Effector memory CD8-positive, alpha-beta T cell (primary cell): Measurements from ENCODE around the gene HOMER3.

ENCODE experiments used
- ATAC-seq: fragments of 150-1000 bp; cut with Tn5 transposase; replicated peaks from 2 replicates; pipeline ENCODE4 v1.10.0; 2021; ENCODE audit warnings: mild to moderate bottlenecking, moderate library complexity
- DNase-seq, 3 experiments: peaks; one replicate each; pipeline ENCODE4 v3.0.0; 2021
- H3K27ac Mint-ChIP-seq, 2 donors: one replicate each; pipeline ENCODE4 v1.8.0; 2022; ENCODE audit warnings: mild to moderate bottlenecking in 2 of 2, mixed read lengths in 2 of 2, moderate library complexity in 2 of 2
- H3K27me3 Mint-ChIP-seq, 2 donors: one replicate each; pipeline ENCODE4 v1.8.0; 2022; ENCODE audit warnings: mixed read lengths in 2 of 2
- H3K36me3 Mint-ChIP-seq: one replicate; pipeline ENCODE4 v1.8.0; 2022; ENCODE audit warnings: mild to moderate bottlenecking, moderate library complexity, mixed read lengths; ENCODE audit not compliant: insufficient read depth
- H3K4me1 Mint-ChIP-seq, 2 donors: one replicate each; pipeline ENCODE4 v1.8.0; 2022; ENCODE audit warnings: low read depth in 2 of 2, mixed read lengths in 2 of 2
- H3K4me3 Mint-ChIP-seq, 2 donors: one replicate each; pipeline ENCODE4 v1.8.0; 2022; ENCODE audit warnings: mild to moderate bottlenecking in 2 of 2, mixed read lengths in 2 of 2, moderate library complexity in 2 of 2
- H3K9me3 Mint-ChIP-seq, 2 donors: one replicate each; pipeline ENCODE4 v1.8.0; 2022; ENCODE audit warnings: mixed read lengths in 2 of 2

The HOMER3 gene

GRCh38 chr19:18948075-18948975, 7.3 kb upstream of the HOMER3 start:
- no peak for DNase-seq
- peaks cover 3% of the 10 kb centered on the region for H3K36me3 Mint-ChIP-seq
- H3K27me3 Mint-ChIP-seq, result peaks cover 0 to 7% of the 10 kb centered on the region in 2 donors
- H3K4me3 Mint-ChIP-seq, result peak overlapping the region in 1 of 2 donors; percentile 54
- ATAC-seq, result no peak
- H3K4me1 Mint-ChIP-seq, result peaks cover 0 to 9% of the 10 kb centered on the region in 2 donors
- no peaks in the 10 kb centered on the region for H3K9me3 Mint-ChIP-seq
- peak overlapping the region in 1 of 2 donors; percentile 71 for H3K27ac Mint-ChIP-seq

DNA sequence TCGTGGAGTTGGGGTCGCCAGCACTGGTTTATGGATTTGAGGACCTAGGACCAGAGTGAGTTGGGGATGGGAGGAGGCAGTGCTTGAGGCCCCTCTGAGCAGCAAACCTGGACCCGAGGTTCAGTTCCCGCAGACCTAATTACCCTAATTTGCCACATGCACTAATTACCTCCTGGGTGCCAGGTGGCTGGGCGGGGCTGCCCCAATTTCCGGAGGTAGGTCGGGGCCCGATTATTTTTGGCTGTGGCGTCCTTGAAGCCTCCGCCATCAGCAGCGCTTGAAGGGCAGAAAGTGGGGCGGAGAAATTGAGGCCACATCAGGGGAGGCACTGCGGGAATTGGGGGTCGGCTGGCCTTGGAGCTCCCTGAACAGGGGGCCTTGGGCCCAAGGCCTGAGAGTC, 5.9 kb upstream of the HOMER3 start:
- H3K27me3 Mint-ChIP-seq, result peaks cover 9 to 21% of the 10 kb centered on the region in 2 donors
- peaks cover 3% of the 10 kb centered on the region for H3K36me3 Mint-ChIP-seq
- ATAC-seq, result no peak
- peaks cover 0 to 12% of the 10 kb centered on the region in 2 donors for H3K4me1 Mint-ChIP-seq
- no peak for DNase-seq
- H3K9me3 Mint-ChIP-seq, result no peaks in the 10 kb centered on the region
- H3K27ac Mint-ChIP-seq, result no peak overlapping the region
- H3K4me3 Mint-ChIP-seq, result peak overlapping the region in 1 of 2 donors; percentile 52

GRCh38 chr19:18946335-18946734, 5.3 kb upstream of the HOMER3 start:
- peaks cover 15 to 27% of the 10 kb centered on the region in 2 donors for H3K27me3 Mint-ChIP-seq
- ATAC-seq, result no peak
- no peak for DNase-seq
- peaks cover 0 to 12% of the 10 kb centered on the region in 2 donors for H3K4me1 Mint-ChIP-seq
- H3K4me3 Mint-ChIP-seq, result no peak overlapping the region
- no peaks in the 10 kb centered on the region for H3K9me3 Mint-ChIP-seq
- no peak overlapping the region for H3K27ac Mint-ChIP-seq
- peaks cover 3% of the 10 kb centered on the region for H3K36me3 Mint-ChIP-seq

DNA sequence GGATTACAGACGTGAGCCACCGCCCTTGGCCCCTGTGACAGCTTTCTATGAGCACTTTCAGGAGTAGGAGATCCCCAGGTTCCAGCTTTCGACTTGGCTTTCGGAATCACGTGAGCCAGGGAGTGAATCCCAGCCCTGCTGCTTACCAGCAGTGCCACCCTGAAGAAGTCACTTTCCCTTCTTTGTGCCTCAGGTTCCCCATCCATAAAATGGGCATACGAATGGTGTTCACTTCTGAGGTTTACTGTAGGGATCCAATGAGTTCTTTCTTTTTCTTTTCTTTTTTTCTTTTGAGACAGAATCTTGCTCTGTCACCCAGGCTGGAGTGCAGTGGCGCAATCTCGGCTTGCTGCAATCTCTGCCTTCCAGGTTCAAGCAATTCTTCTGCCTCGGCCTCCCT, 4.3 kb upstream of the HOMER3 start:
- Mint-ChIP-seq H3K27me3 (peaks cover 16 to 29% of the 10 kb centered on the region in 2 donors), H3K4me3 (no peak overlapping the region), H3K36me3 (peaks cover 3% of the 10 kb centered on the region), H3K27ac (no peak overlapping the region), H3K9me3 (no peaks in the 10 kb centered on the region), H3K4me1 (peaks cover 3 to 14% of the 10 kb centered on the region in 2 donors)
- ATAC-seq (no peak), DNase-seq (no peak)

- DNase-seq, result no peak
- H3K27me3 Mint-ChIP-seq, result peaks cover 30 to 47% of the 10 kb centered on the region in 2 donors
- H3K9me3 Mint-ChIP-seq, result no peaks in the 10 kb centered on the region
- no peak for ATAC-seq
- no peaks in the 10 kb centered on the region for H3K36me3 Mint-ChIP-seq
- no peak overlapping the region for H3K27ac Mint-ChIP-seq
- peaks cover 8 to 13% of the 10 kb centered on the region in 2 donors for H3K4me1 Mint-ChIP-seq
- H3K4me3 Mint-ChIP-seq, result no peak overlapping the region
Observed at GRCh38 chr19:18943465-18943864, 2.4 kb upstream of the HOMER3 start.

- peak overlapping the region; percentile 62 to 67 for H3K4me3 Mint-ChIP-seq
- H3K27ac Mint-ChIP-seq, result no peak overlapping the region
- no peaks in the 10 kb centered on the region for H3K36me3 Mint-ChIP-seq
- DNase-seq, result no peak
- H3K4me1 Mint-ChIP-seq, result peaks cover 8 to 10% of the 10 kb centered on the region in 2 donors
- no peak for ATAC-seq
- no peaks in the 10 kb centered on the region for H3K9me3 Mint-ChIP-seq
- H3K27me3 Mint-ChIP-seq, result peaks cover 30 to 48% of the 10 kb centered on the region in 2 donors
Observed at GRCh38 chr19:18942692-18943091, 1.7 kb upstream of the HOMER3 start.

- Mint-ChIP-seq H3K27me3 (peaks cover 30 to 47% of the 10 kb centered on the region in 2 donors), H3K9me3 (no peaks in the 10 kb centered on the region), H3K36me3 (no peaks in the 10 kb centered on the region), H3K27ac (no peak overlapping the region), H3K4me1 (peaks cover 8% of the 10 kb centered on the region in 2 donors), H3K4me3 (peak overlapping the region; percentile 62 to 67)
- DNase-seq (no peak), ATAC-seq (no peak)
Observed at GRCh38 chr19:18941628-18942354, 774 bp upstream of the HOMER3 start.

DNA sequence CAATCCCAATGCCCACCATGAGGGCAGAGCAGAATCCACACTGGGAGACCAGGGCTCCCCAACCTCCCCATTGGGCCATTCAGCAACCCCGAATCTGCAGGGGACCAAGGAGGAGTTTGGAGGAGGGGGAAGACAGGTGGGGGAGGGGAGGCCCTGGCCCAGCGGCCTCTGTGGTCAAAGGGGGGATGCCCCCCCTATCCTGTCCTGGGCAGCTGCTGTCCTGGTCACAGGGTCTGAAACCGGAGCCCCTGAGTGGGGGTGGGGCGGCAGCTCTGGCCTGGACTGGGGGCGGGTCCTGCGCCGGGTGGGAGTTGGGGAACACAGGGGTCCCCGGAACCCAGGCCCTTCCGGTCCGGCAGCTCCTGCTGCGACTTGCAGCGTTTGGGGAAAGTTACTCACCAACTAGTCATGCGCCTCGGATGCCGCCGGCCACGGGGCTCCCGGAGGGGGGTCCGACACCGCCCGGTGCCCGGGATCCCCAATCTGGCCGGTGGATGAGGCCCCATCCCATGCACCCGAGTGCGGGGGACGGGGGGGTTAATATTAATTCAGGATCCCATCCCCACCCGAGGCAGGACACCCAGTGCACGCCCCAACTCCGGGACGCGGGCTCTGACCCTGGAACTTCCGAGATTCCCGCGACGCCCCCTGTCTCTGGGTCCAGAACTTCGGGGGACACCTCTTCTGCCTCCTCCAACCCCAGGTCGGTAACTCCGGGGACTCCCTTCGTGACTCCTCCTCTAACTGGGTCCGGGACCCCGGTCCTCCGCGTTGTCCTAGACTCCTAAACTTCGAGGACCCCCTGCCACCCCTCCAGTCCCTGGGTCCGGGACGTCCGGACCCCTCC, 872 bp downstream of the HOMER3 start:
- peak overlapping the region; percentile 75 to 77 for H3K4me3 Mint-ChIP-seq
- no peaks in the 10 kb centered on the region for H3K36me3 Mint-ChIP-seq
- H3K9me3 Mint-ChIP-seq, result no peaks in the 10 kb centered on the region
- H3K27me3 Mint-ChIP-seq, result peaks cover 30 to 43% of the 10 kb centered on the region in 2 donors
- ATAC-seq (no peak), DNase-seq (no peak)
- peaks cover 8% of the 10 kb centered on the region in 2 donors for H3K4me1 Mint-ChIP-seq
- peak overlapping the region in 1 of 2 donors; percentile 42 for H3K27ac Mint-ChIP-seq

- no peaks in the 10 kb centered on the region for H3K36me3 Mint-ChIP-seq
- peaks cover 8% of the 10 kb centered on the region in 2 donors for H3K4me1 Mint-ChIP-seq
- peaks cover 32 to 48% of the 10 kb centered on the region in 2 donors for H3K27me3 Mint-ChIP-seq
- peak overlapping the region; percentile 62 to 75 for H3K4me3 Mint-ChIP-seq
- no peak for DNase-seq
- H3K9me3 Mint-ChIP-seq, result no peaks in the 10 kb centered on the region
- ATAC-seq, result no peak
- peak overlapping the region in 1 of 2 donors; percentile 42 for H3K27ac Mint-ChIP-seq
Observed at GRCh38 chr19:18939163-18939562, 1.9 kb downstream of the HOMER3 start.

DNA sequence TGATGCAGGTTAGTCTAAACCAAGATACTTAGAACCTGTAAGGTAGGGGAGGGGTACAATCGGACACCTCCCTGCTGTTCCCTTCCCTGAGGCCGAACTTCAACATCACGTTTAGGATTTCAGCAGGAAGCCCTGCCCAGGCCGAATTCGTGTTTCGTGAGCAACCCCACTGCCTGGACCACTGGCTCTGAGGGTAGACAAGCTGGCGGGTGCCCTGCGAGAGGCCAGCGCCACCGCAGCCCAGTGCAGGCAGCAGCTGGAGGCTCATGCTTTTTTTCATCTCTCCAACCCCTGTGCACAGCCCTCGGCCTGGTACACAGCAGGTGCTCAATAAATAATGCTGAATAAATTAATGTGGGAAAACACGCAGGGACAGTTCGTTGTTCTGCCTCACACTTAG, 7.7 kb downstream of the HOMER3 start:
- Mint-ChIP-seq H3K36me3 (peaks cover 3% of the 10 kb centered on the region), H3K9me3 (no peaks in the 10 kb centered on the region), H3K4me1 (peaks cover 4 to 5% of the 10 kb centered on the region in 2 donors), H3K27ac (no peak overlapping the region), H3K27me3 (peaks cover 9 to 14% of the 10 kb centered on the region in 2 donors), H3K4me3 (peak overlapping the region in 1 of 2 donors; percentile 41)
- no peak for ATAC-seq
- DNase-seq, result no peak

DNA sequence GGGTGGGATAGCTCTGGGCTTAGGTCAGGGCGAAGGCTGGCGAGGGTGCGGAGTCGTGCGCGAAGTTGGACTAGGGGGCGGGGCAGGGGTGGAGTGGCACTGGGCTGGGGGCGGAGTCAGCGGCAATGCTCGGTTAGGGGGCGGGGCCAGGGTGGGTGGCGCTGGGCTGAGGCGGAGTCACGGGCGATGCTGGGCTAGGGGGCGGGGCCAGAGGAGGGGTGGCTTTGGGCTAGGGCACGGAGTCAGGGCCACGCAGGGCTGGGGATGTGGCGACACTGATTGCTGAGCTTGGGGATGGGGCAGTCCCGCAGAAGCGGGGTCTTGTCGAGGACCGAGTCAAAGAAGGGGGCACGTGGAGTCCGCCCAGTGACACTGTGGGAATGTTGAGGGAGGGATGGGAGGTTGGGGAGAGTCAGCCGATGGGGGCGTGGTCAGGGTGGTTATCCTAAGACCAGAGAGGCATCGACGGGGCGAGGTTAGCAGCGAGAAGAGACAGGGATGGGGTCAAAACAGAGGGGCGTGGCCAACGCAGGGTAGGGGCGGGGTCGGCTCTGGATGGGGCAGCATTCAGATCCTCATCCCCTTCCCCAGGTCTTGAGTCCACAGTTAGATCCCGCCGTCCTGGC, 8.7 kb downstream of the HOMER3 start:
- H3K4me3 Mint-ChIP-seq, result peak overlapping the region; percentile 69 to 75
- no peaks in the 10 kb centered on the region for H3K9me3 Mint-ChIP-seq
- peak overlapping the region in 1 of 2 donors; percentile 20 for H3K27ac Mint-ChIP-seq
- peak; percentile 94 for ATAC-seq
- peaks cover 10% of the 10 kb centered on the region for H3K36me3 Mint-ChIP-seq
- peaks cover 4 to 5% of the 10 kb centered on the region in 2 donors for H3K4me1 Mint-ChIP-seq
- peaks cover 9 to 14% of the 10 kb centered on the region in 2 donors for H3K27me3 Mint-ChIP-seq
- DNase-seq, result peak; percentile 55 to 68 (median 66)

DNA sequence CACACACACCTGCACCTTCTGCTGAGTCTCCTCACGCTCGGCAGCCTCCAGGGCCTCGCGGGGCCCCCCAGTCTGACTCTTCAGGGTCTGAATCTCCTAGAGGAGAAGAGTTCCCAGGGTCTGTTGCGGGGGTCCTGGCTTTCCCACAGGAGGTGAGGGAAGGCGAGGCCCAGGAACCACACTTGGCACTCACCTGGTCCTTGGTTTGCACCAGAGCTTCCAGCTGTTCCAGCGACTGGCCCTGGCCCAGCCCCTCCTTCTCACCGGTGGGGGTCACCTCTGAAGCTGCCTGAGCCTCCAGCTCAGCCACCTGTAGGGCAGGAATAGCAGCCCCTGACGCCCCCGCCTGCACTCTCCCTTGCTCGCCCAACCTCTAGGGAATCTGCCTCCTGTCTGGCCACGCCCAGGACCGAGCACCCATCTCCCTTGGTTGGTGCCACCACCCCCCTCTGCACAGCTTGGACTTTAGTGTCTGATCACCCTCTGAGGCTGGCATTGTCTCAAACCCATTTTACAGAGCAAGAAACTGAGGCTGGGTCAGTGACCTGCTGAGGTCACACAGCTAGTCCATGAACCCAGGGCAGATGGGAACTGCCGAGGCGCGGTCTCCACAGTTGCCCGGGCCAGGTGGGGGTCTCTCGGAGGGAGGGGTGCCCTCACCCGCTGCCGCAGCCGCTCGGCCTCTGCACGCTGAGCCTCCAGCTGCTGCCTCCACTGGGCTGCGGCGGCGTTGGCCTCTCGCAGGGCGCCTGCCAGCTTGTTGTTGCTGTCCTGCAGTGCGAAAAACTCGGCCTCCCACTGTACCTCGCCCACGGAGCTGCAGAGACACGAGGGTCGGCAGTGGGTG, 9.5 kb downstream of the HOMER3 start:
- Mint-ChIP-seq H3K9me3 (no peaks in the 10 kb centered on the region), H3K4me3 (no peak overlapping the region), H3K36me3 (peaks cover 18% of the 10 kb centered on the region), H3K27me3 (peaks cover 9 to 14% of the 10 kb centered on the region in 2 donors), H3K27ac (no peak overlapping the region), H3K4me1 (peaks cover 4 to 5% of the 10 kb centered on the region in 2 donors)
- no peak for ATAC-seq
- no peak for DNase-seq
